Smooth muscle cell of bladder (primary cell): ENCODE data around the gene PTPRCAP. TPM values are rescaled to one million over a fixed set of nuclear protein-coding genes. Genes with fewer than 3 reads are reported as not detected.

Experiments
- total RNA-seq: library from RNA; depleted of rRNA; stranded (reverse); fragments of >200 nt; gene quantifications from 2 replicates; pipeline ENCODE4 v1.2.3, GENCODE V29; 2014

The PTPRCAP gene, protein sequence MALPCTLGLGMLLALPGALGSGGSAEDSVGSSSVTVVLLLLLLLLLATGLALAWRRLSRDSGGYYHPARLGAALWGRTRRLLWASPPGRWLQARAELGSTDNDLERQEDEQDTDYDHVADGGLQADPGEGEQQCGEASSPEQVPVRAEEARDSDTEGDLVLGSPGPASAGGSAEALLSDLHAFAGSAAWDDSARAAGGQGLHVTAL
- not detected in 2 replicates for total RNA-seq

DNA sequence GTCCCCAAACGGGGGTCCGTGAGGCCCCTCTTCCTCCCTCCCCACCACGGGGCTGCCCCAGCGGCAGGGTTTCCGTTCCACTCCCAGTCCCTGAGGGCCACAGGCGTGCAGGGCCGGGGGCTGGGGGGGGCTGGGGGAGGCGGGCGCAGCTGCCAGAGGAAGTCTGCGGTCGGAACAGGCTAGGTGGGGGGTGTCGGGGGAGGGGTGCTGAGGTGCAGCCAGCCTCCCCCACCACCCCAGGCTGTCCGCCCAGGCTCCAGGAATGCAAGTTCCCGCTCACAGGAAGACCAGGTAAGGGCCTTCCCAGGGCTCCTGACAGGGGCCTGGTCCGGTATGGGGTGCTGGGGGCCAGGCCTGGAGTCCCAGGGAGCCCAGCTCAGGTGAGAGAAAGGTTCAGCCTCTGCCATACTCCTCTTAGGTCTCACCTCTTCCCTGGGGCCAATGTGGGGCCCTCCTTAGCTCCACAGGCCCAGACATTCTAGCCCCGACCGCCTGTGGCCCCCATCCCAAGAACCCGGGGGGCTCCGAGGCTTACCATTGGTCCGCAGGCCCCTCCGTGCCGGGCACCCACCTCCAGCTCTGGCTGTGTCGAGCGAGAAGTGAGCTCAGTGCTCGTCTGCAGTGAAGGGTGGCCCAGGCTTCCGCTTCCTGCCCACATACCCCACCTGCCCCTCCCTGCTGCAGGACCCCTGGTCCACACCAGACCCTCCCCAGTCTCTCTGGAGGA lies at the start of gene PTPRCAP:
Gene PTPRCAP, minus strand, starts transcription at position 601 of the 727 bp plus-strand sequence. Its CDS starts 63 bp downstream, at position 538.

GRCh38 chr11:67482827-67483798 lies 45.6 kb upstream of the PTPRCAP start, which contains the start of gene AIP:
TSS of gene AIP (plus strand) at chr11:67483026. CDS start at chr11:67483159, 133 bp downstream.

GRCh38 chr11:67468759-67469507 lies 31.5 kb upstream of the PTPRCAP start, which contains the start of gene TMEM134:
TSS of gene TMEM134 (minus strand) at chr11:67469251. CDS start at chr11:67469192, 59 bp downstream.

DNA sequence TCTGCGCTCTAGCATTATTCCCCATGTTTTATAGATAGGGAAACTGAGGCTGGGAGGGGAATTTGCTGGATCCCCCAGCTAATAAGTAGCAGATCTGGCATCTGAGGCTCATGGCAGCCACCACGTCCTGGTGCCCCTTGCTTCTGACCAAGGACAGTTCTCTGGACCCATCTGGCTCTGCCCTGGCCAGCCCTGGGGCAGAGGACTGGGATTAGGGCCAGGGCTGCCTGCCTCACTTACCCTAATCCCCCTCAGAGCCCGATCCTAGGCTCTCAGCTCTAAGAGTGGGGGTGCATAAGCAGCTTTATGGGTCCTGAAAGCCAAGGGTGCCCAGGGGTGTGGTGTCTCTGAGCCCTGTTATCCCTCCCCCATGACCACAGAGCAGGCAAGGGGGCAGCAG lies 17.6 kb upstream of the PTPRCAP start, which contains the start of gene CABP4:
Gene CABP4, plus strand, starts transcription at position 301 of the 400 bp plus-strand sequence. Its CDS starts 70 bp downstream, at position 371.

GRCh38 chr11:67452141-67452952 lies 14.9 kb upstream of the PTPRCAP start, which contains the start of gene GPR152:
TSS of gene GPR152 (minus strand) at chr11:67452729. CDS start at chr11:67452724, 5 bp downstream.

DNA sequence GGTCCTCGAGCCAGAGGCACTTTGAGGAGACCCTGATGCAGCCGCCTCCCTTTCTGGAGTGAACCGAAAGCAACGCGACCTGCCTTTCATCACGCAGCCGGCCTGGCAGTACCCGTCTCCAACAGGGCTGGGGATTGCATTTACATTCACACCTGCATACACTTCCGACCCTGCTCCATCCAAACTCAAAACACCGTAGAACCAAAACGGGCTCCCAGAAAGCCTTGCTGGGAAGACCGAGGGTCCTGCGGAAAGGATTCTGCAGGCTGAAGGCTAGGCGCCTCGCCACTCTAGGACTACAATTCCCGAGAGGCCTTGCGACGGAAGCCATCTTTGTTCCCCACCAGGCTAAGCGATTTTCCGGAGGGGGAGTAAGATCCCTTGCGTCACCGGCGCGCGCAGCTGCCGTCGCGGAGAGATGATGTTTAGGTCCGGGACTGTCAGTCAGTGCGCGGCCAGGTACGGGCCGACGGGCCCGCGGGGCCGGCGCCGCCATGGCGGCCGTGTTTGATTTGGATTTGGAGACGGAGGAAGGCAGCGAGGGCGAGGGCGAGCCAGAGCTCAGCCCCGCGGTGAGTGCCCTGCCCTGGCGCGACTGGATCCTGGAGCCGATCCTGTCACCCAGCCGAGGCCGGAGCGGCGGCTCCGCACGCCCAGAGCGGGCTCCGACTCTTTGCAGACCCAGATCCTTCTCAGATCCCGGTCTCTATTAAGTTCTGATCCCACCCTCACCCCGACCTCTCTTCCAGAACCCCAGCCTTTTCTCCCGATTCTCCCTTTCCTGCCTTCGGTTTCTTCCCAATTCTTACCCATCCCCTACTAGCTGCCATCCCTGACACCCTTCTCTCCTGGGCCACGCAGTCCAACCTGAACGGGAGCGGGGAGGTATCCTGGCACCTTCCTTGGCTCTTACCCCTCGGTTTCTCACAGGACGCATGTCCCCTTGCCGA lies 9.2 kb downstream of the PTPRCAP start, which contains the start of gene RPS6KB2:
Gene RPS6KB2, plus strand, starts transcription at position 443 of the 950 bp plus-strand sequence. Its CDS starts 52 bp downstream, at position 495.

GRCh38 chr11:67415501-67416304 lies 21.8 kb downstream of the PTPRCAP start, which contains the start of gene CARNS1:
TSS of gene CARNS1 (plus strand) at chr11:67415678. CDS start at chr11:67416200, 522 bp downstream.

DNA sequence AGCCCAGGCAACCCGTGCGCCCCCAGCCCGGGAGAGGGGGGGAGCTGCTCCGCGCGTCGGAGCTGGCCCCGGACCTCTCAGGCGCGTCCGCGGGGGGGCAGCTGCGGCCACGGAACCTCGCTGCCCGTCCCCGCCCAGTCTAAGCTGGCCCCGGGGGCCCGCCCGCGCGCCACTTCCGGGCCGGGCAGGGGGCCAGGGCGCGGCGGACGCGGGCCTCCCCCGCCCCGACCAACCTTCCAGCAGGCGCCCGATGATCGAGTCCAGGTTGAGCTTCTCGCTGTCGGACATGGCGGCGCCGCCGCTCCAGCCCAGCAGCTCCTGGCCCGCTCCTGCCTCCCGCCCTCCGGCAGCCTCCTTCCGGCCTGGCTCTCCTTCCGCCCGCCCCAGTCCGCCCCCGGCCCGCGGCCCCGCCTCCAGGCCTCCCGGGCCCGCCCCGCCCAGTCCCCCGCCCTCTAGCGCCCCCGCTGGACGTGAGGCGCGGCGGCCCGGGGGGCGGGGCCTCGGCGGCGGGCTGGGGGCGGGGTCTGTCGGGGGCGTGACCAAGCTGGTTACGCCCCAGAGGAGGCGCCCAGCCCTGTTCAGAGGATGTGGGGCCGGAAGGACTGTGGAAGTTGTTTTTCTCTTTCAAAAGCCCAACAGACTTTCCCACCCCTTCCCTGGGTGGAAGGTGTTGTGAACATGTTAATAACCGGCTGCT lies 35.8 kb downstream of the PTPRCAP start, which contains the start of gene PPP1CA:
Gene PPP1CA, minus strand, starts transcription at position 364 of the 697 bp plus-strand sequence. Its CDS starts 76 bp downstream, at position 288.

GRCh38 chr11:67391304-67392182 lies 45.9 kb downstream of the PTPRCAP start, which contains the start of gene RAD9A:
TSS of gene RAD9A (plus strand) at chr11:67391986. CDS start at chr11:67392045, 59 bp downstream.

Other genes with a start within 250 kb of the PTPRCAP start
- gene GRK2, start 171.2 kb downstream of the PTPRCAP start, total RNA-seq: 22.5 and 25.7 TPM in 2 replicates
- gene ANKRD13D, start 148.4 kb downstream of the PTPRCAP start, total RNA-seq: 29.6 and 37.3 TPM in 2 replicates
- 9.7 and 10.3 TPM in 2 replicates for gene SSH3, start 134.2 kb downstream of the PTPRCAP start, total RNA-seq
- 40.7 and 44.7 TPM in 2 replicates for gene POLD4, start 84.1 kb downstream of the PTPRCAP start, total RNA-seq
- gene CLCF1, start 64.1 kb downstream of the PTPRCAP start, total RNA-seq: 3.4 and 4.4 TPM in 2 replicates
- 2.4 and 5.4 TPM in 2 replicates for gene RAD9A, start 45.7 kb downstream of the PTPRCAP start, total RNA-seq
- gene PPP1CA, start 35.8 kb downstream of the PTPRCAP start, total RNA-seq: 122 and 148 TPM in 2 replicates
- gene TBC1D10C, start 33.6 kb downstream of the PTPRCAP start, total RNA-seq: not detected in 2 replicates
- under 0.01 and 0.09 TPM in 2 replicates for gene CARNS1, start 22.0 kb downstream of the PTPRCAP start, total RNA-seq
- gene RPS6KB2, start 9.2 kb downstream of the PTPRCAP start, total RNA-seq: 38.9 and 52.1 TPM in 2 replicates
- gene CORO1B, start 5.8 kb upstream of the PTPRCAP start, total RNA-seq: 115 and 127 TPM in 2 replicates
- not detected in 2 replicates for gene GPR152, start 15.0 kb upstream of the PTPRCAP start, total RNA-seq
- not detected in 2 replicates for gene CABP4, start 17.7 kb upstream of the PTPRCAP start, total RNA-seq
- 12.4 and 18.2 TPM in 2 replicates for gene TMEM134, start 31.6 kb upstream of the PTPRCAP start, total RNA-seq
- 101 and 142 TPM in 2 replicates for gene AIP, start 45.3 kb upstream of the PTPRCAP start, total RNA-seq
- 12.5 and 14.3 TPM in 2 replicates for gene PITPNM1, start 67.7 kb upstream of the PTPRCAP start, total RNA-seq
- 6.4 and 7.1 TPM in 2 replicates for gene CDK2AP2, start 70.5 kb upstream of the PTPRCAP start, total RNA-seq
- gene CABP2, start 85.8 kb upstream of the PTPRCAP start, total RNA-seq: not detected in 2 replicates
- gene GSTP1, start 146.1 kb upstream of the PTPRCAP start, total RNA-seq: 1,134 and 1,225 TPM in 2 replicates
- gene NDUFV1, start 169.3 kb upstream of the PTPRCAP start, total RNA-seq: 167 and 205 TPM in 2 replicates
- gene NUDT8, start 192.3 kb upstream of the PTPRCAP start, total RNA-seq: 2.6 and 3.1 TPM in 2 replicates
- not detected in 2 replicates for gene TBX10, start 202.1 kb upstream of the PTPRCAP start, total RNA-seq
- not detected in 2 replicates for gene ACY3, start 213.0 kb upstream of the PTPRCAP start, total RNA-seq
- gene ALDH3B2, start 236.9 kb upstream of the PTPRCAP start, total RNA-seq: not detected in 2 replicates